Neural cell (in vitro differentiated cells): Measurements from ENCODE around the gene SCYL1.

Experiments
- CTCF ChIP-seq: fragments of 450-650 bp; IDR thresholded peaks from 2 replicates; pipeline ENCODE4 v1.5.1; 2014; ENCODE audit warnings: antibody characterized with exemption, mild to moderate bottlenecking, moderate library complexity; ENCODE audit not compliant: poor library complexity, severe bottlenecking
- EP300 ChIP-seq: fragments of 450-650 bp; conservative IDR thresholded peaks from 2 replicates; pipeline ENCODE4 v1.6.1; 2014; ENCODE audit warnings: antibody characterized with exemption, mild to moderate bottlenecking, moderate library complexity; ENCODE audit not compliant: poor library complexity, severe bottlenecking
- EZH2 ChIP-seq: fragments of 200-600, 300-800 bp; shearing (Covaris generic), sonication (generic); IDR thresholded peaks from 2 replicates; pipeline ENCODE4 v1.6.1; 2014; ENCODE audit warnings: antibody characterized with exemption, low read length, borderline replicate concordance, mild to moderate bottlenecking; ENCODE audit not compliant: insufficient read depth, poor library complexity, severe bottlenecking
- POLR2AphosphoS5 ChIP-seq: IDR thresholded peaks from 2 replicates; pipeline ENCODE4 v1.6.1; 2012
- RAD21 ChIP-seq: fragments of 450-650 bp; conservative IDR thresholded peaks from 2 replicates; pipeline ENCODE4 v1.6.1; 2014; ENCODE audit warnings: antibody characterized with exemption, mild to moderate bottlenecking, moderate library complexity
- SMC3 ChIP-seq: fragments of 450-650 bp; conservative IDR thresholded peaks from 2 replicates; pipeline ENCODE4 v1.6.1; 2014; ENCODE audit warnings: antibody characterized with exemption, mild to moderate bottlenecking, moderate library complexity; ENCODE audit not compliant: poor library complexity
- TAF1 ChIP-seq: IDR thresholded peaks from 2 replicates; pipeline ENCODE4 v1.6.1; 2012; ENCODE audit warnings: low read depth

- no peak for TF ChIP-seq CTCF
- TF ChIP-seq EZH2, result no peak
- no peak for TF ChIP-seq POLR2AphosphoS5
- TF ChIP-seq SMC3, result no peak
- TF ChIP-seq RAD21, result no peak
- TF ChIP-seq EP300, result no peak
- TF ChIP-seq TAF1, result no peak
These were observed 46.5 kb downstream of the SCYL1 start for GRCh38 chr11:65571420-65571819.
